Right lobe of liver (tissue), 4 donors: ENCODE results near the gene CEP350.

Experiments
- CTCF ChIP-seq, 4 donors: fragments of 200-600 bp in 3 of 4; fragments of 450-650 bp in 1 of 4; IDR thresholded peaks; one replicate each; pipeline versions ENCODE4 v1.5.1 to v1.8.0; 2016 to 2022; ENCODE audit warnings: antibody characterized with exemption in 4 of 4, mild to moderate bottlenecking in 2 of 4
- POLR2A ChIP-seq: fragments of 450-650 bp; IDR thresholded peaks from one replicate; pipeline ENCODE4 v1.6.1; 2017; ENCODE audit warnings: antibody characterized with exemption, mild to moderate bottlenecking
- donor health status: DM: no; HTN: no; CAD: no.
- donor health status: DM: no; HTN: no; CAD: no.
- donor health status: DM: no; HTN: yes; CAD: no.

GRCh38 chr1:180066150-180066549 lies 111.5 kb downstream of the CEP350 start:
- no peak for TF ChIP-seq CTCF (IDR thresholded peaks at IDR 0.05)
- TF ChIP-seq POLR2A = no peak
